Measurements from ENCODE around the gene PRKAG3.
A peak's percentile ranks its signal among the peaks of the same experiment; 100 is the strongest.

The PRKAG3 gene

GRCh38 chr2:218831378-218831990 lies at the start of gene PRKAG3:
PRKAG3 (minus strand) TSS chr2:218831803.
- FAIRE-seq (no peak), DNase-seq (ENCODE audit: insufficient read length, low spot score) (no peak)
- no peak for TF ChIP-seq CTCF (IDR thresholded peaks at IDR 0.05; ENCODE audit: insufficient read depth, missing control alignments)

GRCh38 chr2:218880859-218881594 lies 49.4 kb upstream of the PRKAG3 start:
- DNase-seq (ENCODE audit: insufficient read length, low spot score) = no peak
- no peak for FAIRE-seq
- no peak for TF ChIP-seq CTCF (IDR thresholded peaks at IDR 0.05; ENCODE audit: insufficient read depth, missing control alignments)

GRCh38 chr2:218880102-218880858 lies 48.7 kb upstream of the PRKAG3 start, which contains the start of gene WNT10A:
WNT10A (plus strand) TSS chr2:218880852; CDS start chr2:218880996, 144 bp downstream.
- FAIRE-seq (no peak), DNase-seq (ENCODE audit: insufficient read length, low spot score) (no peak)
- TF ChIP-seq CTCF (IDR thresholded peaks at IDR 0.05; ENCODE audit: insufficient read depth, missing control alignments) = no peak

GRCh38 chr2:218879776-218880101 lies 48.1 kb upstream of the PRKAG3 start:
- no peak for TF ChIP-seq CTCF (IDR thresholded peaks at IDR 0.05; ENCODE audit: insufficient read depth, missing control alignments)
- DNase-seq (ENCODE audit: insufficient read length, low spot score) (no peak), FAIRE-seq (no peak)

- TF ChIP-seq CTCF (IDR thresholded peaks at IDR 0.05; ENCODE audit: insufficient read depth, missing control alignments) = no peak
- FAIRE-seq = no peak
- DNase-seq (ENCODE audit: insufficient read length, low spot score) = peak; percentile 88
Observed at GRCh38 chr2:218878926-218879761, 47.5 kb upstream of the PRKAG3 start.

GRCh38 chr2:218878486-218878885 lies 46.9 kb upstream of the PRKAG3 start:
- no peak for TF ChIP-seq CTCF (IDR thresholded peaks at IDR 0.05; ENCODE audit: insufficient read depth, missing control alignments)
- DNase-seq (ENCODE audit: insufficient read length, low spot score) (no peak), FAIRE-seq (no peak)

Data from D721Med (cell line).